ENCODE results near the gene ZFYVE21.

DNA sequence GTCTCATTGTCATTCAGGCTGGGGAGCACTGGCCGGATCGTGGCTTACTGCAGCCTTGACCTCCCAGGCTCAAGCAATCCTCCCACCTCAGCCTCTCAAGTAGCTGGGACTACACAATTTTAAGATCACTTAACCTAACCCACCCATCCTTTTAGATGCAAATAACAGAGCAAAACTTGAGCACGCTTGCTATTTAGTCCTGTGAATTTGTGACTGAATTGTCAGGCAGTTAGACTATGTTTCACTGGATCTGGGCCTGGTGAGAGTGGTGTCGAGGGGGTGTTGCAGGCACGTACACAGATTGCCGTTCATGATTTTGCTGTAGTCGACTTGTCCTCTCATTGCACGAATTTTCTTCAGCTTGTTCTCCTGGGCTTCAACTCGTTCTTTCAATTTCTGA lies 38.2 kb downstream of the ZFYVE21 start:
- TF ChIP-seq, protein P1, sequence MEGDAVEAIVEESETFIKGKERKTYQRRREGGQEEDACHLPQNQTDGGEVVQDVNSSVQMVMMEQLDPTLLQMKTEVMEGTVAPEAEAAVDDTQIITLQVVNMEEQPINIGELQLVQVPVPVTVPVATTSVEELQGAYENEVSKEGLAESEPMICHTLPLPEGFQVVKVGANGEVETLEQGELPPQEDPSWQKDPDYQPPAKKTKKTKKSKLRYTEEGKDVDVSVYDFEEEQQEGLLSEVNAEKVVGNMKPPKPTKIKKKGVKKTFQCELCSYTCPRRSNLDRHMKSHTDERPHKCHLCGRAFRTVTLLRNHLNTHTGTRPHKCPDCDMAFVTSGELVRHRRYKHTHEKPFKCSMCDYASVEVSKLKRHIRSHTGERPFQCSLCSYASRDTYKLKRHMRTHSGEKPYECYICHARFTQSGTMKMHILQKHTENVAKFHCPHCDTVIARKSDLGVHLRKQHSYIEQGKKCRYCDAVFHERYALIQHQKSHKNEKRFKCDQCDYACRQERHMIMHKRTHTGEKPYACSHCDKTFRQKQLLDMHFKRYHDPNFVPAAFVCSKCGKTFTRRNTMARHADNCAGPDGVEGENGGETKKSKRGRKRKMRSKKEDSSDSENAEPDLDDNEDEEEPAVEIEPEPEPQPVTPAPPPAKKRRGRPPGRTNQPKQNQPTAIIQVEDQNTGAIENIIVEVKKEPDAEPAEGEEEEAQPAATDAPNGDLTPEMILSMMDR (IDR thresholded peaks at IDR 0.05), result no peak
- TF ChIP-seq POLR2AphosphoS5 (IDR thresholded peaks at IDR 0.05) (no peak), POLR2A (IDR thresholded peaks at IDR 0.05) (no peak), EP300 (IDR thresholded peaks at IDR 0.05) (no peak)

Data from gastroesophageal sphincter (tissue), 3 donors.